Left ventricle myocardium inferior (tissue), 1 donor: ENCODE measurements around the gene DDX10. TPM values are rescaled to one million over a fixed set of nuclear protein-coding genes. Genes with fewer than 3 reads are reported as not detected.
"Not testable (repeated sequence)": the region's sequence is repeated elsewhere in the genome, so short reads cannot be mapped to it uniquely, and the experiment has no call there.

Experiments used
- DNase-seq: peaks from one replicate; pipeline ENCODE4 v3.0.0-alpha.2; 2020
- H3K27ac ChIP-seq: fragments of 200-600 bp; replicated peaks from 2 replicates; pipeline ENCODE4 v1.8.0; 2021
- H3K27me3 ChIP-seq: fragments of 200-600 bp; 2 replicates; pipeline ENCODE4 v1.8.0; 2021; ENCODE audit warnings: low read depth
- H3K36me3 ChIP-seq: fragments of 200-600 bp; 2 replicates; pipeline ENCODE4 v1.8.0; 2021
- H3K4me1 ChIP-seq: fragments of 200-600 bp; 2 replicates; pipeline ENCODE4 v1.8.0; 2021
- H3K4me3 ChIP-seq: fragments of 200-600 bp; 2 replicates; pipeline ENCODE4 v1.8.0; 2021; ENCODE audit warnings: mild to moderate bottlenecking, moderate library complexity
- H3K9me3 ChIP-seq: fragments of 200-600 bp; replicated peaks from 2 replicates; pipeline ENCODE4 v1.8.0; 2021
- CTCF ChIP-seq: fragments of 200-600 bp; IDR thresholded peaks from 2 replicates; pipeline ENCODE4 v1.8.0; 2021; ENCODE audit warnings: antibody characterized with exemption, mild to moderate bottlenecking, borderline replicate concordance
- intact Hi-C: fragments of 100-400 bp; cut with micrococcal nuclease; formaldehyde crosslinking; loops from one replicate; pipeline ENCODE4 v1.11.0; 2022
- total RNA-seq: library from RNA; stranded (reverse); fragmentation: NEBNext Ultra II Directional; extraction: Animal tissue kit (Norgen Biotek cat#: 25700); gene quantifications from one replicate; pipeline ENCODE4 v1.2.1, GENCODE V29; 2021
- donor health status: DM: no; HTN: yes; CAD: no; lungs with severe emphysema.

DDX10 gene
- total RNA-seq, 1 donor from 2014 or later: 11.7 TPM

DNA sequence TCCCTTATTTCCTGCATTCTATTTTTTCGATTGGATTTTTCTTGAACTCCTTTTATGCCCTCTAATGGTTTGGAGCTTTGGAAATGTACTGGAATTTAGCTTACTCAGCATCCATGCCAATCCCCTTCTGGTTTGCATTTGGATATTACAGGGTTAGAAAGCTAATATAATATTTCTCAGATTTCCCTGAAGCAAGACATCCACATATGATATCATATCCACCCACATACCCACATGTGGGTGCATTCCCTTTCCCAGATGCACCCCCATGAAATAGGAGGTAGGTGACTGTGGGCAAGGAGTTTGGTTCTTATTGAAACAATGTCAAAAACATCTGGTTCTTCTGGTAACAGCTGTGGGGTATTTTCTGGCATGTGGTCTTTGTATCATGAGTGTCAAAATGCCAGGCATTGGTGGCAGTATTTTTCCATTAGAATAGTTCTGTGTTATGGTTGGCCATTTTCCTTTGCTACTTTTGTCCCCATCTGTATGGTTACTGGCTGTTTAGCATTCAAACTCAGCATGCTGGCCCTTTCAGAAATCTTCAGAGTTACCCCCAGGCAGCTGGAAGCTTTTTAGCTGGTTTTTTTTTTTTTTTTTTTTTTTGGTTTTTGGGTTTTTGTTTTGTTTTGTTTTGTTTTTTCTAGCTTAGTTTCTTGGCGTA is 32.7 kb upstream of the DDX10 start:
- Histone ChIP-seq H3K27me3 (no peaks in the 10 kb centered on the region), H3K36me3 (no peaks in the 10 kb centered on the region), H3K9me3 (peaks cover 12% of the 10 kb centered on the region), H3K4me3 (no peak overlapping the region), H3K27ac (no peak overlapping the region), H3K4me1 (no peaks in the 10 kb centered on the region)
- intact Hi-C loops: no loop called here
- TF ChIP-seq CTCF: no peak
- no peak for DNase-seq

DNA sequence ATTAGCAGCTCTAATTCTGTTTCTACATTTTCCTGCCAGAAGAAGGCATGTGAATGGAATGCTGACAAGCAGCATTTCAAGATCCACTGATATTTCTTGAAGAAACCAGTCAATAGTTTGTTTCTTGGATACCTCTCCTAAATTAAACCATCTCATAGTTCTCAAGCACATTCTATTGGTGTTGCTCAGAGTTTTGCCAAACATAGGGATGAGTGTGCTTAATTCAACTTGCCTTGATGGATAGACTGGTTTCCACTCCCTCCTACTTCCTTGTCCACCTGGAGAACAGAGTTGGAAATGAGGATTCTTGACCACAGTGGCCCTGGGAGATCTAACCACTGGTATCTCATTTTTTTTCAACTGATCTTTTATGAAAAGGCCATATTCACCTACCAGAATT is 29.8 kb upstream of the DDX10 start:
- no peak for DNase-seq
- no peaks in the 10 kb centered on the region for H3K27me3 ChIP-seq
- H3K27ac ChIP-seq: no peak overlapping the region
- H3K4me3 ChIP-seq: no peak overlapping the region
- no peaks in the 10 kb centered on the region for H3K4me1 ChIP-seq
- H3K36me3 ChIP-seq: no peaks in the 10 kb centered on the region
- no peak for TF ChIP-seq CTCF
- H3K9me3 ChIP-seq: no peaks in the 10 kb centered on the region
- intact Hi-C loops: no loop called here

GRCh38 chr11:108636222-108636621 is 28.6 kb upstream of the DDX10 start:
- H3K9me3 ChIP-seq: no peaks in the 10 kb centered on the region
- intact Hi-C loops: no loop called here
- no peaks in the 10 kb centered on the region for H3K36me3 ChIP-seq
- no peaks in the 10 kb centered on the region for H3K4me1 ChIP-seq
- no peak overlapping the region for H3K4me3 ChIP-seq
- H3K27ac ChIP-seq: no peak overlapping the region
- no peaks in the 10 kb centered on the region for H3K27me3 ChIP-seq
- no peak for DNase-seq
- TF ChIP-seq CTCF: no peak

DNA sequence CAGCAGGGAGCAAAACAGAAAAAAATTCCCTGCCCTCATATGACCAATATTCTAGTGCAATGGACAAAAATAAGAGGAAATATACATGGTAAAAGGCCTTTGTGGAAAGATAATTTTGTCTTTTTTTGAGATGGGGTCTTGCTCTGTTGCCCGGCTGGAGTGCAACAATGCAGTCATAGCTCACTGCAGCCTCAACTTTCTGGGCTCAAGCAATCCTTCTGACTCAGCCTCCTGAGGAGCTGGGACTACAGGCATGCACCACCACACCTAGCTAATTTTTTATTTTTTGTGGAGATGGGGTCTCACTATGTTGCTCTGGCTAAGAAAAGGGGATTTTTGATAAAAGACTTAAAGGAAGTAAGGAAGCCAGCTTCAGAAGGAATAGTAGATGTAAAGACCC is 25.7 kb upstream of the DDX10 start:
- Histone ChIP-seq H3K36me3 (no peaks in the 10 kb centered on the region), H3K4me1 (no peaks in the 10 kb centered on the region), H3K27ac (no peak overlapping the region), H3K9me3 (no peaks in the 10 kb centered on the region), H3K4me3 (no peak overlapping the region), H3K27me3 (no peaks in the 10 kb centered on the region)
- DNase-seq: no peak
- no peak for TF ChIP-seq CTCF
- intact Hi-C loops: no loop called here

- H3K27ac ChIP-seq, H3K36me3 ChIP-seq, intact Hi-C loops, H3K4me3 ChIP-seq, H3K27me3 ChIP-seq, H3K9me3 ChIP-seq, DNase-seq, H3K4me1 ChIP-seq: not testable (repeated sequence)
These were observed 23.1 kb upstream of the DDX10 start for GRCh38 chr11:108641752-108642151.

DNA sequence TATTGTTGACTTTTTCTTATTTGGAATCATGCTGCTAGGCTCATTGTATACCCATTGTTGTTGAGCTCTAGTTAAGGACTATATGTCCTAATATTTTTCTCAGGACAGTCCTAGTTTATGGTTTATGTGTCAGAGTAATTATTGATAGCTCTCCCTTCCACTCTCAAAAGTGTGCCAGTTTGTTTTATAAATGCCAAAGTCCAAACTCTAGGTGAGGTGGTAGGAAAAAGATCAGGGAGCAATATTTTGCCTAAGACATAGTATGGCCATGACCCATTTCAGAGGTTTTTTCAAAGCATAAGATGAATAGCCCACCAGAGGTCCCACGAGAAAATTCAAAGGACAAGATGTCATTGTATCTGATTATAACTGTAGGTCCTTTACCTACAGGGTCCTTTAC is 20.9 kb upstream of the DDX10 start:
- peaks cover 9% of the 10 kb centered on the region for H3K4me1 ChIP-seq
- no peaks in the 10 kb centered on the region for H3K27me3 ChIP-seq
- DNase-seq: no peak
- no peaks in the 10 kb centered on the region for H3K36me3 ChIP-seq
- intact Hi-C loops: no loop called here
- H3K27ac ChIP-seq: no peak overlapping the region
- H3K9me3 ChIP-seq: no peaks in the 10 kb centered on the region
- no peak for TF ChIP-seq CTCF
- no peak overlapping the region for H3K4me3 ChIP-seq
